HL-60 (cell line): ENCODE measurements around the gene CCNJL.
A peak's percentile ranks its signal among the peaks of the same experiment; 100 is the strongest.

Source experiments
- DNase-seq, 2 experiments: peaks; one replicate each; pipeline ENCODE4 v3.0.0-alpha.2; 2010 to 2020; ENCODE audit warnings: low read depth in 1 of 2, low spot score in 1 of 2
- H3K27ac ChIP-seq: fragments of 250-450 bp; sonication (Bioruptor Pico); replicated peaks from 2 replicates; pipeline ENCODE4 v1.5.1; 2020; ENCODE audit warnings: mild to moderate bottlenecking, moderate library complexity
- H3K27me3 ChIP-seq: fragments of 250-450 bp; sonication (Bioruptor Pico); 2 replicates; pipeline ENCODE4 v1.5.1; 2021; ENCODE audit warnings: mild to moderate bottlenecking, moderate library complexity; ENCODE audit not compliant: insufficient read depth, poor library complexity, severe bottlenecking
- H3K4me3 ChIP-seq: replicated peaks from 2 replicates; pipeline ENCODE4 v1.5.1; 2011; ENCODE audit warnings: mild to moderate bottlenecking, control low read depth, low read length; ENCODE audit not compliant: insufficient read depth
- GABPA ChIP-seq: IDR thresholded peaks from 2 replicates; pipeline ENCODE4 v1.6.1; 2012; ENCODE audit warnings: low read depth
- POLR2AphosphoS5 ChIP-seq: IDR thresholded peaks from 2 replicates; pipeline ENCODE4 v1.6.1; 2012; ENCODE audit warnings: low read depth
- SPI1 ChIP-seq: IDR thresholded peaks from 2 replicates; pipeline ENCODE4 v1.6.1; 2012; ENCODE audit warnings: low read depth, mild to moderate bottlenecking, borderline replicate concordance
- TF ChIP-seq, protein P1 (sequence below): IDR thresholded peaks from 2 replicates; pipeline ENCODE4 v1.6.1; 2012; ENCODE audit warnings: low read depth; ENCODE audit not compliant: insufficient replicate concordance
- TF ChIP-seq, protein P2 (sequence below): IDR thresholded peaks from one replicate; pipeline ENCODE4 v1.5.1; 2011; ENCODE audit warnings: low read length, control low read depth, inconsistent platforms; ENCODE audit not compliant: insufficient read depth

The CCNJL gene

DNA sequence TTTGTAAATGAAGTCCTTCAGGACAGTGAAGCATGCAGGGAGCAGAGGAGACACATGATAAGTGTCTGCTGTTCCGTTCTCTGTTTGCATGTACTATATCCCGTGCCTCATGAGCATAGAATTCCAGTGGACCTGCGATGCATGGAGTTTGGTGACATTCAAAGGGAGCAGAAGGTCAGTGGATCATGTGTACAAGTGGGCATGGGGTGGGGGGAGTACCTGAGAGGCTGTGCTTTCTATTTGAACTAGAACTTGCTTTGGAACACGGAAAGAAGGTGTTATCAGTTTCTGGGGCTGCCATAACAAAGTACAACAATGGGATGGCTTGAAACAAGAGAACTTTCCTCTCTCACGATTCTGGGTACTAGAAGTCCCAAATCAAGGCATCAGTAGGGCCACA lies 5.1 kb upstream of the CCNJL start:
- TF ChIP-seq GABPA = no peak
- TF ChIP-seq, protein P1, sequence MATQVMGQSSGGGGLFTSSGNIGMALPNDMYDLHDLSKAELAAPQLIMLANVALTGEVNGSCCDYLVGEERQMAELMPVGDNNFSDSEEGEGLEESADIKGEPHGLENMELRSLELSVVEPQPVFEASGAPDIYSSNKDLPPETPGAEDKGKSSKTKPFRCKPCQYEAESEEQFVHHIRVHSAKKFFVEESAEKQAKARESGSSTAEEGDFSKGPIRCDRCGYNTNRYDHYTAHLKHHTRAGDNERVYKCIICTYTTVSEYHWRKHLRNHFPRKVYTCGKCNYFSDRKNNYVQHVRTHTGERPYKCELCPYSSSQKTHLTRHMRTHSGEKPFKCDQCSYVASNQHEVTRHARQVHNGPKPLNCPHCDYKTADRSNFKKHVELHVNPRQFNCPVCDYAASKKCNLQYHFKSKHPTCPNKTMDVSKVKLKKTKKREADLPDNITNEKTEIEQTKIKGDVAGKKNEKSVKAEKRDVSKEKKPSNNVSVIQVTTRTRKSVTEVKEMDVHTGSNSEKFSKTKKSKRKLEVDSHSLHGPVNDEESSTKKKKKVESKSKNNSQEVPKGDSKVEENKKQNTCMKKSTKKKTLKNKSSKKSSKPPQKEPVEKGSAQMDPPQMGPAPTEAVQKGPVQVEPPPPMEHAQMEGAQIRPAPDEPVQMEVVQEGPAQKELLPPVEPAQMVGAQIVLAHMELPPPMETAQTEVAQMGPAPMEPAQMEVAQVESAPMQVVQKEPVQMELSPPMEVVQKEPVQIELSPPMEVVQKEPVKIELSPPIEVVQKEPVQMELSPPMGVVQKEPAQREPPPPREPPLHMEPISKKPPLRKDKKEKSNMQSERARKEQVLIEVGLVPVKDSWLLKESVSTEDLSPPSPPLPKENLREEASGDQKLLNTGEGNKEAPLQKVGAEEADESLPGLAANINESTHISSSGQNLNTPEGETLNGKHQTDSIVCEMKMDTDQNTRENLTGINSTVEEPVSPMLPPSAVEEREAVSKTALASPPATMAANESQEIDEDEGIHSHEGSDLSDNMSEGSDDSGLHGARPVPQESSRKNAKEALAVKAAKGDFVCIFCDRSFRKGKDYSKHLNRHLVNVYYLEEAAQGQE = no peak
- no peak for TF ChIP-seq SPI1
- TF ChIP-seq POLR2AphosphoS5 = no peak
- TF ChIP-seq, protein P2, sequence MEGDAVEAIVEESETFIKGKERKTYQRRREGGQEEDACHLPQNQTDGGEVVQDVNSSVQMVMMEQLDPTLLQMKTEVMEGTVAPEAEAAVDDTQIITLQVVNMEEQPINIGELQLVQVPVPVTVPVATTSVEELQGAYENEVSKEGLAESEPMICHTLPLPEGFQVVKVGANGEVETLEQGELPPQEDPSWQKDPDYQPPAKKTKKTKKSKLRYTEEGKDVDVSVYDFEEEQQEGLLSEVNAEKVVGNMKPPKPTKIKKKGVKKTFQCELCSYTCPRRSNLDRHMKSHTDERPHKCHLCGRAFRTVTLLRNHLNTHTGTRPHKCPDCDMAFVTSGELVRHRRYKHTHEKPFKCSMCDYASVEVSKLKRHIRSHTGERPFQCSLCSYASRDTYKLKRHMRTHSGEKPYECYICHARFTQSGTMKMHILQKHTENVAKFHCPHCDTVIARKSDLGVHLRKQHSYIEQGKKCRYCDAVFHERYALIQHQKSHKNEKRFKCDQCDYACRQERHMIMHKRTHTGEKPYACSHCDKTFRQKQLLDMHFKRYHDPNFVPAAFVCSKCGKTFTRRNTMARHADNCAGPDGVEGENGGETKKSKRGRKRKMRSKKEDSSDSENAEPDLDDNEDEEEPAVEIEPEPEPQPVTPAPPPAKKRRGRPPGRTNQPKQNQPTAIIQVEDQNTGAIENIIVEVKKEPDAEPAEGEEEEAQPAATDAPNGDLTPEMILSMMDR = no peak
- no peak overlapping the region for H3K4me3 ChIP-seq
- peaks cover 12% of the 10 kb centered on the region for H3K27me3 ChIP-seq
- no peak overlapping the region for H3K27ac ChIP-seq
- no peak for DNase-seq

DNA sequence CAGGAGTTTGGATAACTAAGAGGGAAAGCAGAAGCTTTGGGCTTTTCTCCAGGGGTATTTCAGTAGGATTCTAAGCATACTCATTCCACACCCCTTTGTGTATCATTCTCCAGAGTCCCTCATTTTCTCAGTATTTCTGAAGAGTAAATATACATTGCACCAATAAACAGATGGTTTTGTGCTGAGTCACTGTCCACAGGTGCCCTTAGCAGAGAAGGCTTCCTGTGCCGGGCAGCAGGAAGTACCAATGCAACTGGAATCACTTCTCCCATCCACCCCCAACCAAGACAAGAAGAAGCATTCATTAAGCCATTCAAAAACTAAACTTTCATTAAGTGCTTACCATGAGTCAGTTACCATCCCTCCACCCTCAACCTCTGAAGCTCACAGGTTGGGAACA lies 3.6 kb upstream of the CCNJL start:
- TF ChIP-seq POLR2AphosphoS5 = no peak
- TF ChIP-seq GABPA = no peak
- TF ChIP-seq, protein P2 = no peak
- TF ChIP-seq, protein P1 = no peak
- no peak for TF ChIP-seq SPI1
- no peak overlapping the region for H3K4me3 ChIP-seq
- H3K27ac ChIP-seq = no peak overlapping the region
- peak; percentile 30 to 68 for DNase-seq
- H3K27me3 ChIP-seq = peaks cover 24% of the 10 kb centered on the region

DNA sequence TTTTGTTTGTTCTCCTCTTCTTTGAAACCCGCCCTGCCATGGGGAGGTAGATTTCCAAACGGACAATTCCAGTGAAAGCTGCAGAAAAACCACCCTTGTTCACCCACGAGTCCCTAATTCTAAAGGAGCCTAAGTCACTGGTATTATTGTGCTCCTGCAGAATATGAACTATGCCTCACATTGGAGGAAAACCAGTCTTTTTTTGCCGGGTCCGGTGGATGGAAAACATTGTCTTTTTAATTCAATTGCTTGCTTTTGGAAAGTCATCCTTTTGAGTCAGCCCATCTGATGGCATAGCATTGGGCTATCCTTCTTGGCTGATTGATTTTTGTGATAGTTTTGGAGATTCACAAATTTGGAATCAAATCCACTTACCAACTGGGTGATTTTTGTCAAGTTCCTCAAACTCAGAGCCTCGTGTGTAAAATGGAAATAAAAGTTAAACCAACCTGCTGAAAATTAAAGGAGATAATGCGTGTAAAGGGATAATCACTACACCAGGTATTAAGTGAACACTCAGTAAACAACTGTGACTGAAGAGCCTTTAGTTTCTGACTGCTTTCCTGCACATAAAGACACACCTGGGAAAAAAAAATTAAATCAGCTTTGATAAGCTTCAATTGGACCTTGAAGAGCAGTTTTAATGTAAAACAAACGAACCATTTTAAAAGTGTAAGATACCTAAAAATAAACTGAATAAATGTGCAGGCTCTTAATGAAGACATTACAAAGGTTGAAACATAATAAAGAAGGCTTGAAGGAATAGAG lies 780 bp upstream of the CCNJL start:
- Histone ChIP-seq H3K4me3 (peak overlapping the region; percentile 42), H3K27ac (no peak overlapping the region), H3K27me3 (peaks cover 32% of the 10 kb centered on the region)
- DNase-seq = no peak
- TF ChIP-seq, protein P1 = no peak
- TF ChIP-seq POLR2AphosphoS5 (no peak), SPI1 (no peak), GABPA (no peak)
- TF ChIP-seq, protein P2 = no peak
